HepG2 (cell line): ENCODE data around the gene TENT4B. TPM values are rescaled to one million over a fixed set of nuclear protein-coding genes. Genes with fewer than 3 reads are reported as not detected.

ENCODE experiments used
- ATAC-seq: fragments of 200-7000 bp; cut with Tn5 transposase; 3 replicates; pipeline ENCODE4 v1.9.1; 2020; ENCODE audit warnings: mild to moderate bottlenecking, moderate library complexity
- BruUV-seq: library from RNA; stranded (reverse); fragments of 400-500 nt; replicated peaks from 2 replicates; lab custom pipeline; 2021; lab: Mats Ljungman, UMichigan
- CTCF ChIA-PET: fragments of 300-600 bp; formaldehyde crosslinking; extraction: SDS; loops from one replicate; lab custom pipeline; 2021; ENCODE audit warnings: low total read pairs, inconsistent platforms, low intra/inter-chr PET ratio; lab: Yijun Ruan, JAX
- POLR2A ChIA-PET: fragments of 350-600 bp; sonication (Branson Sonifier 250); formaldehyde crosslinking; loops from one replicate; lab custom pipeline; 2020; ENCODE audit warnings: antibody characterized with exemption, inconsistent platforms; lab: Yijun Ruan, JAX
- DNase-seq: peaks from one replicate; pipeline ENCODE4 v3.0.0-alpha.2; 2015; ENCODE audit warnings: low spot score
- FAIRE-seq: peaks from 3 replicates; lab custom pipeline; 2011; peaks lifted over from hg19 to GRCh38; lab: Jason Lieb, UNC
- H2AFZ ChIP-seq: one replicate; pipeline ENCODE4 v1.6.1; 2011; ENCODE audit warnings: low read length, inconsistent platforms
- H3K27ac ChIP-seq: fragments of 300-600 bp; 3 replicates; pipeline ENCODE4 v1.8.0; 2011; ENCODE audit warnings: mixed run types, mild to moderate bottlenecking, mixed read lengths, low read length, inconsistent platforms; ENCODE audit not compliant: insufficient read depth; ENCODE audit errors: extremely low read length
- H3K27me3 ChIP-seq, 2 experiments: fragments of 200-600 bp in 1 of 2; 2 replicates in 1 of 2; 3 replicates in 1 of 2; pipeline versions ENCODE4 v1.6.0 to v1.8.0; 2011; ENCODE audit warnings: low read length in 2 of 2, mild to moderate bottlenecking in 2 of 2, moderate library complexity in 2 of 2, inconsistent platforms in 1 of 2; ENCODE audit not compliant: insufficient read depth in 2 of 2, control insufficient read depth in 1 of 2
- H3K36me3 ChIP-seq, 2 experiments: fragments of 200-600 bp in 1 of 2; replicated peaks in 1 of 2; 2 replicates in 1 of 2; 3 replicates in 1 of 2; pipeline versions ENCODE4 v1.5.1 to v1.8.0; 2011; ENCODE audit warnings: low read length in 2 of 2, inconsistent platforms in 1 of 2; ENCODE audit not compliant: insufficient read depth in 2 of 2, control insufficient read depth in 1 of 2
- H3K4me1 ChIP-seq: 2 replicates; pipeline ENCODE4 v1.5.1; 2012; ENCODE audit warnings: low read length, inconsistent platforms; ENCODE audit not compliant: insufficient read depth
- H3K4me2 ChIP-seq: 2 replicates; pipeline ENCODE4 v1.6.0; 2011; ENCODE audit warnings: low read depth, low read length, inconsistent platforms
- H3K4me3 ChIP-seq, 3 experiments: fragments of 200-600 bp in 1 of 3; sonication (generic), shearing (Covaris generic) in 1 of 3; replicated peaks in 1 of 3; 2 replicates each; pipeline ENCODE4 v1.5.1; 2011 to 2016; ENCODE audit warnings: low read length in 3 of 3, inconsistent platforms in 2 of 3, low read depth in 2 of 3, mild to moderate bottlenecking in 2 of 3, control low read depth in 1 of 3, mixed read lengths in 1 of 3; ENCODE audit not compliant: insufficient read depth in 1 of 3
- H3K79me2 ChIP-seq: one replicate; pipeline ENCODE4 v1.6.1; 2011; ENCODE audit warnings: low read length, inconsistent platforms; ENCODE audit not compliant: insufficient read depth
- H3K9ac ChIP-seq: 2 replicates; pipeline ENCODE4 v1.6.0; 2011; ENCODE audit warnings: mild to moderate bottlenecking, low read depth, low read length, inconsistent platforms; ENCODE audit not compliant: insufficient read depth
- H3K9me3 ChIP-seq: 2 replicates; pipeline ENCODE4 v1.5.1; 2012; ENCODE audit warnings: mild to moderate bottlenecking, low read length
- H4K20me1 ChIP-seq: 2 replicates; pipeline ENCODE4 v1.6.0; 2011; ENCODE audit warnings: inconsistent platforms, mild to moderate bottlenecking, low read length, moderate library complexity; ENCODE audit not compliant: insufficient read depth
- ADNP ChIP-seq: sonication (generic); formaldehyde crosslinking; IDR thresholded peaks from 2 replicates; pipeline ENCODE4 v1.4.0; 2020; ENCODE audit warnings: missing genetic modification reagents
- NR0B2 ChIP-seq: sonication (generic); formaldehyde crosslinking; IDR thresholded peaks from 2 replicates; pipeline ENCODE4 v1.4.0; 2020; ENCODE audit warnings: mild to moderate bottlenecking, missing genetic modification reagents
- SNAI1 ChIP-seq: sonication (generic); formaldehyde crosslinking; IDR thresholded peaks from 2 replicates; pipeline ENCODE4 v1.5.0; 2020; ENCODE audit warnings: mild to moderate bottlenecking, missing genetic modification reagents, borderline replicate concordance
- SYNCRIP ChIP-seq: fragments of 200-400 bp; formaldehyde crosslinking; IDR thresholded peaks from 2 replicates; pipeline ENCODE4 v1.6.1; 2018; ENCODE audit warnings: mild to moderate bottlenecking, low read depth, low read length; ENCODE audit not compliant: insufficient read depth
- TEAD3 ChIP-seq: optimal IDR thresholded peaks from 2 replicates; pipeline ENCODE3; 2016; ENCODE audit warnings: borderline replicate concordance
- ZBTB2 ChIP-seq: sonication (generic); formaldehyde crosslinking; IDR thresholded peaks from 2 replicates; pipeline ENCODE4 v1.8.0; 2022; ENCODE audit warnings: low read depth, missing genetic modification reagents
- ZNF12 ChIP-seq: sonication (generic); formaldehyde crosslinking; IDR thresholded peaks from 2 replicates; pipeline ENCODE4 v1.5.0; 2020; ENCODE audit warnings: missing genetic modification reagents
- ZNF768 ChIP-seq: sonication (generic); formaldehyde crosslinking; IDR thresholded peaks from 2 replicates; pipeline ENCODE4 v1.4.0; 2020; ENCODE audit warnings: missing genetic modification reagents
- WGBS: methylation state at CpG from one replicate; pipeline ENCODE4 v1.1.6; 2017; ENCODE audit warnings: low lambda C conversion rate; 5-methylcytosine and 5-hydroxymethylcytosine counted together
- in situ Hi-C: cut with HindIII; loops from 2 replicates; pipeline ENCODE4 v1.10.0; 2017; ENCODE audit warnings: low pct_unique_long_range_greater_than_20kb; ENCODE audit not compliant: extremely low pct_ligation_motif_present
- intact Hi-C: fragments of 100-400 bp; cut with micrococcal nuclease; formaldehyde crosslinking; loops from one replicate; pipeline ENCODE4 v1.10.0; 2022; ENCODE audit not compliant: unreplicated experiment
- polyA plus RNA-seq, 8 experiments: library from polyadenylated mRNA; depleted of rRNA in 3 of 8; stranded (reverse) in 7 of 8; unstranded in 1 of 8; fragments of >200 nt; fragmentation: Illumina TruSeq in 4 of 8; extraction: Trizol in 4 of 8; gene quantifications; 2 replicates each; pipeline versions ENCODE4 v1.2.1 to v1.2.3, GENCODE V29; 2011 to 2016; ENCODE audit warnings: low read depth in 4 of 8, missing spikeins in 1 of 8, mixed read lengths in 1 of 8; ENCODE audit not compliant: insufficient read depth in 1 of 8
- total RNA-seq, 5 experiments: library from RNA; depleted of rRNA; stranded (reverse); fragments of >200 nt; fragmentation: Illumina TruSeq; extraction: Trizol; gene quantifications; 2 replicates each; pipeline ENCODE4 v1.2.3, GENCODE V29; 2016; ENCODE audit warnings: low read depth in 1 of 5

The TENT4B gene
- total and polyA plus RNA-seq, 2 of the 13 experiments (the other 11 are each of a cell fraction or from before 2014, with no cell fraction given): 15.0 to 32.8 TPM

GRCh38 chr16:50273888-50274325, 120.8 kb downstream of the TENT4B start:
- no peak overlapping the region for H3K9ac ChIP-seq
- in situ Hi-C loops (loop anchor here (5.0 kb wide), 1 partner anchor 48 kb away; no protein-coding TSS in a partner anchor), intact Hi-C loops (no loop called here)
- POLR2A ChIA-PET: interaction anchor here (1.2 kb wide), 2 partner anchors 9 to 39 kb away, joined by 3 to 4 read pairs; no protein-coding TSS in a partner anchor
- H2AFZ ChIP-seq: no peak overlapping the region
- H3K4me3 ChIP-seq: no peak overlapping the region
- no peak for TF ChIP-seq SNAI1
- TF ChIP-seq ZNF12: no peak
- TF ChIP-seq NR0B2 (CRISPR knock-in tag): no peak
- no peak for TF ChIP-seq TEAD3
- DNase-seq: no peak
- H3K79me2 ChIP-seq: no peaks in the 10 kb centered on the region
- no peak overlapping the region for H3K27ac ChIP-seq
- ATAC-seq: no peak
- 25% methylated on average over 13 of the region's 13 CpGs for WGBS
- H3K27me3 ChIP-seq: peaks cover 2 to 26% of the 10 kb centered on the region in 2 experiments; a peak in 3 of 5 replicates
- H4K20me1 ChIP-seq: no peaks in the 10 kb centered on the region
- peaks cover 21% of the 10 kb centered on the region for H3K4me1 ChIP-seq
- no peak overlapping the region for H3K4me2 ChIP-seq
- FAIRE-seq: no peak
- BruUV-seq: no TSS peak
- no peaks in the 10 kb centered on the region for H3K36me3 ChIP-seq
- CTCF ChIA-PET: no interaction called here
- no peaks in the 10 kb centered on the region for H3K9me3 ChIP-seq

- Histone ChIP-seq H3K4me1 (peaks cover 21% of the 10 kb centered on the region), H3K27me3 (peaks cover 2 to 26% of the 10 kb centered on the region in 2 experiments; a peak in 3 of 5 replicates), H3K27ac (no peak overlapping the region), H3K9ac (no peak overlapping the region), H4K20me1 (no peaks in the 10 kb centered on the region), H3K36me3 (no peaks in the 10 kb centered on the region), H3K79me2 (no peaks in the 10 kb centered on the region), H3K4me3 (no peak overlapping the region), H2AFZ (no peak overlapping the region), H3K9me3 (no peaks in the 10 kb centered on the region), H3K4me2 (no peak overlapping the region)
- 41% methylated on average over 6 of the region's 18 CpGs for WGBS
- no peak for ATAC-seq
- intact Hi-C loops (no loop called here), in situ Hi-C loops (loop anchor here (5.0 kb wide), 1 partner anchor 48 kb away; no protein-coding TSS in a partner anchor)
- no peak for FAIRE-seq
- ChIA-PET CTCF (no interaction called here), POLR2A (interaction anchor here (1.2 kb wide), 2 partner anchors 8 to 39 kb away, joined by 3 to 4 read pairs; no protein-coding TSS in a partner anchor)
- no peak for DNase-seq
- TF ChIP-seq SYNCRIP (no peak), ZBTB2 (CRISPR knock-in tag) (no peak), ZNF768 (CRISPR knock-in tag) (peak; percentile 96), ADNP (CRISPR knock-in tag) (0 out of 2 replicates have a peak, but pooled peaks have one; percentile 28)
- BruUV-seq: no TSS peak
Measured at GRCh38 chr16:50274326-50275097, 121.4 kb downstream of the TENT4B start.
